Measurements from ENCODE around the gene TDRKH.
"Not testable (repeated sequence)": the region's sequence is repeated elsewhere in the genome, so short reads cannot be mapped to it uniquely, and the experiment has no call there.

The TDRKH gene

GRCh38 chr1:151760597-151761385 lies 29.5 kb downstream of the TDRKH start:
- DNase-seq: no peak

- DNase-seq: no peak
These were observed 31.1 kb downstream of the TDRKH start for GRCh38 chr1:151759241-151759640.

GRCh38 chr1:151756291-151756690 lies 34.0 kb downstream of the TDRKH start:
- DNase-seq: no peak

- DNase-seq: no peak
These were observed 48.8 kb downstream of the TDRKH start for GRCh38 chr1:151741516-151741915.

GRCh38 chr1:151739590-151740355 lies 50.5 kb downstream of the TDRKH start:
- DNase-seq: no peak

GRCh38 chr1:151737479-151737878 lies 52.8 kb downstream of the TDRKH start:
- DNase-seq: no peak

- no peak for DNase-seq
These were observed 53.3 kb downstream of the TDRKH start for GRCh38 chr1:151737026-151737425.

GRCh38 chr1:151733995-151734394 lies 56.3 kb downstream of the TDRKH start:
- not testable (repeated sequence) for DNase-seq

GRCh38 chr1:151733126-151733525 lies 57.2 kb downstream of the TDRKH start:
- no peak for DNase-seq

- no peak for DNase-seq
These were observed 60.4 kb downstream of the TDRKH start for GRCh38 chr1:151729966-151730291.

GRCh38 chr1:151729157-151729965 lies 60.9 kb downstream of the TDRKH start:
- no peak for DNase-seq

- DNase-seq: no peak
These were observed 61.9 kb downstream of the TDRKH start for GRCh38 chr1:151728151-151729054.

- no peak for DNase-seq
These were observed 66.5 kb downstream of the TDRKH start for GRCh38 chr1:151723726-151724370.
